ENCODE measurements around the gene DISC1.

The DISC1 gene

GRCh38 chr1:231972111-231972445 lies 345.5 kb downstream of the DISC1 start:
- no peak for DNase-seq

GRCh38 chr1:231973830-231974229 lies 347.2 kb downstream of the DISC1 start:
- DNase-seq: no peak

DNA sequence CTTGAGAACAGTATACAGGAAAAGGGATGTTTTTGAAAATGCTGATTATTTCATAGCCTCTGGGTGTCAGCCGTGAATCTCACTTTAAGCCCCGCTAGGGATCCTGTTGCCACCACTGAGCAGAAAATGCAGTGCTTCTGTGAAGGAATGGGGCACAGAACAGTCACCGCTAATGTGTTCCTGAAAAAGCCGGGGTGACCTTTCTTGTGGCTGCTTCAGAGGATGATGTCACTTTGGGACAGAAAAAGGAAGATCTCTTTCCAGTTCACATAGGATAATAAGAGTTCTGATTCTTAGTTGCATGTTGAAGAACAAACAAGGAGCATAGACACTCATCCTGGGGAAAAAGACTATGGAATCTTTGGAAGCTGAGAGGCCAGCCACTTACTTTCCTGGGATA lies 349.6 kb downstream of the DISC1 start:
- no peak for DNase-seq

DNA sequence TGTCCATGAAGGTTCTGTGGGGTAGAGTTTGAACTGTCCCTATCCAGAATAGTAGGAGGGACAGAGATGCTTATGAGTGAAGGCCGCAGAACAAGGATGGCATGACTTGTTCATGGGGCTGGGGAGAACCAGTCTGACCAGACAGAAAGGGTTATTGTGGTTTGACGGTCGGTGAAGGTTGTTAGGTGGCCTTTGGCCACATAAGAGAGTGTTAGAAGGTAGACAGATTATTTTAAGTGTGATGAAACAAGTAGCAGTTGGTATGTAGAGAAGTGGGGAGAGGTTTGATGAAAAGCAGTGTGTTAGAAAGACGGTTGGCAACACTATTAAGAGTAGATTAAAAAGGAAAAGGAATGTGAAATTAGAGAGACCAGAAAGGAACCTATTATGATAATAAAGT lies 355.1 kb downstream of the DISC1 start:
- DNase-seq: no peak

- DNase-seq: no peak
These were observed 356.4 kb downstream of the DISC1 start for GRCh38 chr1:231982871-231983587.

DNA sequence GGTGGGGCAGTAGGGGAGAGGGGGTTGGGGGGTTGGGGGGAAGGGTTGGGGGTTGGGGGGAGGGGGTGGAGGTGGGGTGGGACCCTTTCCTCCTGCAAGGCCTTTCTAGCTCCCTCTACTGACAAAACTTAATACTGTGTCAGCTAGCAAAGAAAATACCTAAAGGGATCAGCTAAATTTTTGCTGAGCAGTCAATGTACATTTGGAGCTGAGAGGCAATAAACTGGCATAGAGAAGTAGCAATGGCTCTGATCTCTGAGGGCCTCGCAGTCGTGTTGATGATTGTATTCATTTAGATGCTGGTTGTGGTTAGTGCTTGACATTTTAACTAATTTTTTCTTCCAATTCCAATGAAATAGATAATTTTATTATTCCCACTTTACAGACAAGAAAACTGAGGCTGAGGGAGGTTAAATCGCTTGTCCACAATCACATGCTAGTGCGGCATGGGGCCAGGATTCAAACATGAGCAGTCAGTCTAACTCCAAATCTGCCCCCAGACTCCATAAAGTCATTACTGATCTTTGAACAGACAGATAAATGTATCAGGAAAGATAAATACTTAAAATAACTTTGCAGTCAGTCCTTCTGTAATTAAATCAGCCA lies 357.1 kb downstream of the DISC1 start:
- no peak for DNase-seq

- DNase-seq: no peak
These were observed 358.9 kb downstream of the DISC1 start for GRCh38 chr1:231985296-231986023.

DNA sequence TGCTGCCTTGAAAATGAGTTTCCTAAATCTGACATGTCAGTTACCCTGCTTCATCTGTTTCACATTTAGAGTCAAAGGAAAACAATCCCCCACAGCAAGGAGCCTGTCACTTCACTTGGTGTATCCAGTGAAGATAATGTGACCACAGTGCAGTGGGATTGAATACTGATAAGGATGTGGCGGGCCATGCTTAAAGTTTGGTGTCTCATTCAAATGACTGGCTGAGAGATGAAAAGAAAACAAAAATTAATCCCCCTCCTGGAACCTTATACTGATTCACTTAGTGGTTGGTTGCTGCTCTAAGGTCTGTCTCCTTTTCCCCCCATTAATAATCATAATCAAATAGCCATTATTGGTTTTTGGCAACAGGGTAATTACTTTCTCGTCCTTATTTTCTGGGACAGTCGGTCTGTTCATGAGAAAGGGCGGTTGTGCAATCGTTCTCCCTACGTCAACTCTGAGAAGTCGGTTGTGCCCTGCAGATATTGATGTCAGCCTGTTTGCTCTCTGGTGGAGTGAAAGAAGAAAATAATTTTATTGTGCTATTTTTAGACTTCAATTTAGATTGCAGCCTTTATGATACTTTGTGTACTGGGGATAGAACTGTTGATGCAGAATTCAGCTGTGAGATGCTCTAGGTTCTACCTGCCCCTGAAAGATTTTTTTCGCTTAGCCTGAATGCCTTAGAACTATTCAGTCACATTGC lies 360.2 kb downstream of the DISC1 start:
- DNase-seq: no peak

DNA sequence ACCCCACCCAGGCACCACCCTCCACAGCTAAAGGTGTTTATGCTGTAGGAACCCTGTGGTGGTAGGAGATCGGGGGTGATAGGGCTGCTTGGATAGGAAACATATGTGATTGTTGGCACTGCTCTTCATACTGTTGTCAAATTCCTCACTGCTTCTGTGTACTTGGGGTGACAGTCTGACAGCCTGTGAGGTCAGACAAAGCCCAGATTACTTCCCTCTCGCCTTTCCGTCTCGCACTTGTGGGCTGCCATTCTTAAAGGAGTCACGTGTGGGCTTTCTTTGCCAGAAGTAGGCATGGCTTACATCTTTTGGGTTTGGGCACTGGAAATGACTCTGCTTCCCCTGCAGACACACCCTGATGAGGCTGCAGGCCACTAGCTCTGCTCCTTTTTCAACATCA lies 363.8 kb downstream of the DISC1 start:
- no peak for DNase-seq

- DNase-seq: no peak
These were observed 364.6 kb downstream of the DISC1 start for GRCh38 chr1:231991231-231991630.

- no peak for DNase-seq
These were observed 367.4 kb downstream of the DISC1 start for GRCh38 chr1:231993968-231994455.

GRCh38 chr1:231998791-231999190 lies 372.2 kb downstream of the DISC1 start:
- no peak for DNase-seq

- no peak for DNase-seq
These were observed 378.7 kb downstream of the DISC1 start for GRCh38 chr1:232005300-232005699.

DNA sequence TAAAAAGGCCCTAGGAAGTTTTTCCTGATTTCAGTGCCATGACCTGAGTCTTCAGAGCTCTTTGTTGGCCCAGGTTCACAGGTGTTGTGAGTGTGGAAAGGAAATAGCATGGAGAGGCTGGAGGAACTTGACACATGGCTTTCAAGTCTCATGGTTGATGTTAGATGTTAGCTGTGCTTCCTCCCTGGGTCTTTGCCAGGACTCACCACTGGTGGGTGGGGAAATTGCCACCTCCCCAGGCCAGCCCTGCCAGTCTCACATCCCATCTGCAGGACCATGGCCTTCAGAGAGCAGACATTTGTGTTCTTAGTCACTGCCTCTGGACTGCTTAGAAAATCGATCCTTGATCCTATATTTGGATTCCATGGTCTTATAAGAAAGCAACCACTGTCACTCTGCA lies 383.2 kb downstream of the DISC1 start:
- DNase-seq: no peak

- DNase-seq: no peak
These were observed 385.4 kb downstream of the DISC1 start for GRCh38 chr1:232011961-232012360.

GRCh38 chr1:232012773-232013386 lies 386.3 kb downstream of the DISC1 start:
- DNase-seq: no peak

GRCh38 chr1:232014941-232015340 lies 388.4 kb downstream of the DISC1 start:
- DNase-seq: no peak

DNA sequence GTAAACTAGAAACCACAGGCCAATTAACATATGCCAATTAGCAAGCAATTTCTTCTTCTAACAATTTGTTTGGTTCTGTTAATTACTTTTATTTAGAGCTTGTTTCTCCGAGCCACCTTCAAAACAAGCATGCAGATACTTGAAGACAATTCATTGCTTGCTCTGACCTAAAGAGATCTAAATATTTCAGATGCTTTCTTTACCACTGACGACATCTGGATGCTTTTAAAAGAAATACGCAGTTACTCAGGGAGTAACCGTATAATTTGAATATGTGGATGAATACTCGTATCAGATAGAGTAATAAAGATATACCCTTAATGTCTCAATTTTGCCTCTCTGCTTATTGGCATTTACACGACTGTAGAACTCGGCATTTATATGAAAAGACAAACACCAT lies 390.0 kb downstream of the DISC1 start:
- DNase-seq: no peak

DNA sequence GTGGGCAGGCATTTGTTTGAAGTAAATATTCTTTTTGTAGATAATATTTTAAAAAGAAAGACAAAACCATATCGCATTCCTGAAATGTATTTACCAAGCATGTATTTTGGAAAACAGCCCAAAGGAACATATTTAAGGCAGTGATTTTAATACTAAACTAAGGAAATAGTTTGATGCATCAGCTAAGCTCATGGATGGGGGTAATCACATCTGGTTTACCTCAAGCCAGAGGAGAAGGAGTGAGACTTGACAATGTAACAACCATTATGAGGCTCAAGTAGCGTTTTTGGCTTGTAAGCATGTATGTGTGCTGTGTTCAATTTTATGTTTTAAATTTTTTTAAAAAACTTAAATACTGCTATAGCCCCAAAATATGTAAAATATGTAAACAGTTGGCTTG lies 390.5 kb downstream of the DISC1 start:
- DNase-seq: no peak

DNA sequence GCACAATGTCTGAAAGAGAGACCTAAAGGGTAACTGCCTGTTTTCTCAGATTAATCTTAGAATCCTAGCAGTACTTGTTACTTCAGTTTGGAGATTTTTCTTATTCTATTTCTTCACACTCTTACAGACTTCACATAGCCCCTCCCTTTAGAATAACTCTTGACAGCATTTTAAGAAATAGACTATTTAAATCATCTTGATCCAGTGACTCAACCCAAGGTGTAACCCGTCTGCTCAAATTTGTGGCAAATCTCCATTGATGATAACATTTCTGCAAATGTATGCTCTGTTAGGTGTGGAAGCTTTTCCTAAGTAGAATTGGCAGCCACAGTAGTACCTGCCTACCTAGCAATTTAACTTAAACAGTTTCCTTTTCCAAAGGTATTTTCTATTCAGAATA lies 391.2 kb downstream of the DISC1 start:
- DNase-seq: no peak

DNA sequence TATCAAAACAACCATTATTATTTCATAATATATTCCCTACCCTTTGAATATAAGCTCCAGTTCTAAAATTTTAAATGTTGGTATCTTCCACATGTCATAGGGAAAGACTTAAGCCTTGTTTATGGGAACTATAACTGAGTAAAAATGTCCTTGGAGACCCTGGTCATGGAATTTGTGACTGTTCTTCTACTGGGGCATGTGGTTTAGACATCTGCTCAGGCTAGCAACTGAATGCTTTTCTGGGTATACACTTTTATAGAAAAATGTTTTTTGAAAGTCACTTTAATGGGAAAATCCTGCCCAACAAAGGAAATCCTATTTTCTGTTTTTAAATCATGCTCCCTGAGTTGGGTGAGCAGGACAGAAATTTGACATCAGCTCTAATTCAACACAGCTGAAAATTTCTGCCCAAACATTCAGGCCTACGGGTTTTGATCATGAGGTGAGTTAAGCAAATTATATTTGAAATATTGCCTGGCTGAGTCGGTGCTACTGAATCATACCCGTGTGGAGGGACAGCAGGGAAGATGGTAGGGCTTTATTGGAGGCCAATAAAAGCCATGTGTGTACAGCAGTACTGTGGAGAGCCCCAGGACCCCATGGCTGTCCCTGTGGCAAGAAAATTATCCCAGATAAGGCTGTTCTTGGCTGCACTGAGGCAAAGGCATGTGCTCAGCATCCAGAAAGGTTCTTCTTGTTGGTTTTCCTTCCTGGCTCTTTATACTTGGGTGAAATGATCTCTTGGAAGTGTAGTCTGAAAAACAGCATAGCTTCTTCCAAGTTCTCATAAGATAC lies 391.8 kb downstream of the DISC1 start:
- DNase-seq: no peak

DNA sequence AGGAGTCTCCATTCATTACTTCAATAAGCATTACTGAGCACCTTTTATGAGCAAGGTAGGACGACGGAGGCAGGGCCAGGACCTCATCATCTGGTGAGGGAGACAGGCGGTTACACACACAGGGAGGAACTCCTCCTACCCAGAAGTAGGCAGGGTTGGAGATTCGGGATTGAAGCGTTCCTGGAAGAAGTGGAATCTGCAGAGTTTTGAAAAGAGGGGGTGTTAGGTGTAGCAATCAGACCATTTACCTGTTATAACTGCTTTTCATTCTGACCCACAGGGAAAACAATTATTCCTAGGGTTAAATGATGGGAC lies 392.4 kb downstream of the DISC1 start:
- no peak for DNase-seq
